Heart left ventricle (tissue), 16 donors: ENCODE measurements around the gene RAB10. TPM values are rescaled to one million over a fixed set of nuclear protein-coding genes. Genes with fewer than 3 reads are reported as not detected.

Source experiments
- ATAC-seq, 4 donors: fragments of 200-7000 bp; cut with Tn5 transposase; one replicate each; pipeline ENCODE4 v1.9.1; 2020 to 2022; ENCODE audit warnings: moderate library complexity in 4 of 4, mild to moderate bottlenecking in 3 of 4, moderate number of reproducible peaks in 1 of 4
- DNase-seq, 5 donors: peaks; one replicate each; pipeline ENCODE4 v3.0.0-alpha.2; 2020
- H3K27ac ChIP-seq, 12 donors: fragments of 200-600 bp; sonication (generic) in 4 of 12; one replicate each; pipeline versions ENCODE4 v1.5.0 to v1.8.0; 2016 to 2022; ENCODE audit warnings: mild to moderate bottlenecking in 2 of 12
- H3K27me3 ChIP-seq, 9 donors: fragments of 200-600 bp; sonication (generic) in 2 of 9; one replicate each; pipeline versions ENCODE4 v1.5.1 to v1.8.0; 2016 to 2022; ENCODE audit warnings: mild to moderate bottlenecking in 3 of 9
- H3K36me3 ChIP-seq, 9 donors: fragments of 200-600 bp; sonication (generic) in 2 of 9; one replicate each; pipeline versions ENCODE4 v1.5.0 to v1.8.0; 2018 to 2022; ENCODE audit warnings: mild to moderate bottlenecking in 2 of 9
- H3K4me1 ChIP-seq, 12 donors: fragments of 200-600 bp; sonication (generic) in 4 of 12; one replicate each; pipeline versions ENCODE4 v1.5.0 to v1.8.0; 2016 to 2022; ENCODE audit warnings: mild to moderate bottlenecking in 3 of 12
- H3K4me3 ChIP-seq, 12 donors: fragments of 200-600 bp; sonication (generic) in 4 of 12; one replicate each; pipeline versions ENCODE4 v1.5.0 to v1.8.0; 2017 to 2022; ENCODE audit warnings: mild to moderate bottlenecking in 9 of 12, moderate library complexity in 4 of 12
- H3K9me3 ChIP-seq, 12 donors: fragments of 200-600 bp; sonication (generic) in 4 of 12; one replicate each; pipeline versions ENCODE4 v1.5.0 to v1.8.0; 2016 to 2022; ENCODE audit warnings: mild to moderate bottlenecking in 1 of 12
- CTCF ChIP-seq, 12 donors: fragments of 200-600 bp; sonication (generic) in 4 of 12; IDR thresholded peaks; one replicate each; pipeline versions ENCODE4 v1.5.0 to v1.8.0; 2018 to 2022; ENCODE audit warnings: antibody characterized with exemption in 12 of 12, mild to moderate bottlenecking in 5 of 12
- POLR2A ChIP-seq, 2 donors: fragments of 450-650 bp; IDR thresholded peaks; one replicate each; pipeline ENCODE4 v1.6.1; 2017; ENCODE audit warnings: antibody characterized with exemption in 2 of 2, mild to moderate bottlenecking in 2 of 2, moderate library complexity in 2 of 2
- WGBS, 4 donors: extraction: QIAGEN DNeasy Blood & Tissue Kit in 2 of 4; methylation state at CpG; one replicate each; pipeline versions ENCODE4 v1.1.5 to v1.1.7; 2013 to 2018; 5-methylcytosine and 5-hydroxymethylcytosine counted together
- intact Hi-C, 10 donors: fragments of 100-400 bp; cut with DNase I; formaldehyde crosslinking; loops; one replicate each; pipeline versions ENCODE4 v1.11.1 to v1.14.2; 2022
- polyA plus RNA-seq, 2 donors: library from polyadenylated mRNA; stranded (reverse); fragments of 200-250 nt; gene quantifications; one replicate each; pipeline ENCODE4 v1.2.3, GENCODE V29; 2013
- total RNA-seq, 9 donors: library from RNA; depleted of rRNA in 2 of 9; stranded (reverse); fragments of >200 nt in 2 of 9; fragmentation: NEBNext Ultra II Directional in 3 of 9; extraction: Animal tissue kit (Norgen Biotek cat#: 25700) in 3 of 9; gene quantifications; one replicate each; pipeline versions ENCODE4 v1.1.0 to v1.2.4, GENCODE V29; 2016 to 2023
- donor health status: ischemic (EF 13 %, LVEDD 7.1; RV severe dilation, severe dysfunction).
- donor health status: healthy with polysubstance abuse.
- donor health status: DM: no; HTN: yes; CAD: no.
- donor health status: DM: no; HTN: no; CAD: no.
- donor health status: ischemic (EF 25% LVEDD 6.9; RV normal size, moderate dysfunction).
- donor health status: ischemic (EF 25% LVEDD 5.7; RV mildly dilated, moderate dysfunction).
- donor health status: healthy.
- donor health status: DM: yes; HTN: yes; CAD: no.
- donor health status: ischemic (EF 35%, LVEDD 5.7; RV mildly dilated, moderate dysfunction).
- donor health status: nonischemic (EF 11% LVEDD 7.7; RV severe dilation, severe dysfunction).
- donor health status: DM: yes; HTN: yes; CAD: no.
- donor health status: PGD.
- donor health status: ischemic (EF 29% LVEDD 5.4; RV normal size, mild dysfunction).
- donor health status: nonischemic (EF 23%, LVEDD 6.1; RV moderate dilation, normal function).

Gene RAB10
- total and polyA plus RNA-seq, 11 donors, result 33.1 to 121 (median 97.4) TPM

- Histone ChIP-seq H3K27me3 (peaks cover 0 to 19% (median 10%) of the 10 kb centered on the region in 9 donors), H3K9me3 (no peaks in the 10 kb centered on the region), H3K27ac (no peak overlapping the region), H3K4me1 (peaks cover 0 to 19% (median 8%) of the 10 kb centered on the region in 12 donors), H3K36me3 (no peaks in the 10 kb centered on the region), H3K4me3 (peak overlapping the region; percentile 23 to 70 (median 58))
- intact Hi-C loops, result no loop called here
- TF ChIP-seq CTCF (IDR thresholded peaks at IDR 0.05), result peak in 1 of 12 donors; percentile 8
- no peak for TF ChIP-seq POLR2A (IDR thresholded peaks at IDR 0.05)
- 1 to 8% (median 2%) methylated on average over 15 to 48 of the region's 48 CpGs for WGBS, 4 donors
- DNase-seq, result peak in 2 of 5 donors; percentile 31 to 71
- peak; percentile 25 to 57 (median 42) for ATAC-seq
Observed at GRCh38 chr2:26178746-26179436, 145.0 kb downstream of the RAB10 start.

- intact Hi-C loops, result no loop called here
- TF ChIP-seq CTCF (IDR thresholded peaks at IDR 0.05) (no peak), POLR2A (IDR thresholded peaks at IDR 0.05) (no peak)
- WGBS, 4 donors, result 16 to 27% (median 20%) methylated on average over 4 to 12 of the region's 12 CpGs
Observed at GRCh38 chr2:26179446-26179913, 145.6 kb downstream of the RAB10 start.

GRCh38 chr2:26182441-26182840, 148.6 kb downstream of the RAB10 start:
- WGBS, 4 donors, result 60 to 89% (median 83%) methylated on average over 1 to 5 of the region's 5 CpGs
- no peaks in the 10 kb centered on the region for H3K36me3 ChIP-seq
- H3K4me3 ChIP-seq, result no peak overlapping the region
- H3K9me3 ChIP-seq, result no peaks in the 10 kb centered on the region
- H3K27me3 ChIP-seq, result peaks cover 0 to 5% (median 0%) of the 10 kb centered on the region in 9 donors
- intact Hi-C loops, result no loop called here
- H3K27ac ChIP-seq, result no peak overlapping the region
- ATAC-seq (no peak), DNase-seq (no peak)
- peaks cover 0 to 33% (median 10%) of the 10 kb centered on the region in 12 donors for H3K4me1 ChIP-seq
- TF ChIP-seq CTCF (IDR thresholded peaks at IDR 0.05) (no peak), POLR2A (IDR thresholded peaks at IDR 0.05) (no peak)

More at GRCh38 chr2:26179446-26179913, 145.6 kb downstream of the RAB10 start:
- Histone ChIP-seq H3K4me1 (peaks cover 0 to 21% (median 8%) of the 10 kb centered on the region in 12 donors), H3K36me3 (no peaks in the 10 kb centered on the region), H3K27me3 (peaks cover 0 to 13% (median 4%) of the 10 kb centered on the region in 9 donors), H3K9me3 (no peaks in the 10 kb centered on the region), H3K4me3 (peak overlapping the region; percentile 23 to 70 (median 58)), H3K27ac (no peak overlapping the region)
- DNase-seq (peak in 1 of 5 donors; percentile 21), ATAC-seq (peak in 1 of 4 donors; percentile 73)

- H3K4me3 ChIP-seq, result no peak overlapping the region
- peaks cover 0 to 33% (median 10%) of the 10 kb centered on the region in 12 donors for H3K4me1 ChIP-seq
- DNase-seq, result no peak
- H3K27ac ChIP-seq, result no peak overlapping the region
- H3K27me3 ChIP-seq, result peaks cover 0 to 5% (median 0%) of the 10 kb centered on the region in 9 donors
- no peak for TF ChIP-seq CTCF (IDR thresholded peaks at IDR 0.05)
- TF ChIP-seq POLR2A (IDR thresholded peaks at IDR 0.05), result no peak
- intact Hi-C loops, result no loop called here
- no peak for ATAC-seq
- no peaks in the 10 kb centered on the region for H3K9me3 ChIP-seq
- 94 to 96% (median 96%) methylated on average over 7 to 11 of the region's 11 CpGs for whole genome bisulfite sequencing, 4 donors
- H3K36me3 ChIP-seq, result peaks cover 0 to 2% (median 0%) of the 10 kb centered on the region in 9 donors
Observed at GRCh38 chr2:26182887-26183630, 149.2 kb downstream of the RAB10 start.
